Measurements from ENCODE around the gene LRRC10B.

Gene LRRC10B

DNA sequence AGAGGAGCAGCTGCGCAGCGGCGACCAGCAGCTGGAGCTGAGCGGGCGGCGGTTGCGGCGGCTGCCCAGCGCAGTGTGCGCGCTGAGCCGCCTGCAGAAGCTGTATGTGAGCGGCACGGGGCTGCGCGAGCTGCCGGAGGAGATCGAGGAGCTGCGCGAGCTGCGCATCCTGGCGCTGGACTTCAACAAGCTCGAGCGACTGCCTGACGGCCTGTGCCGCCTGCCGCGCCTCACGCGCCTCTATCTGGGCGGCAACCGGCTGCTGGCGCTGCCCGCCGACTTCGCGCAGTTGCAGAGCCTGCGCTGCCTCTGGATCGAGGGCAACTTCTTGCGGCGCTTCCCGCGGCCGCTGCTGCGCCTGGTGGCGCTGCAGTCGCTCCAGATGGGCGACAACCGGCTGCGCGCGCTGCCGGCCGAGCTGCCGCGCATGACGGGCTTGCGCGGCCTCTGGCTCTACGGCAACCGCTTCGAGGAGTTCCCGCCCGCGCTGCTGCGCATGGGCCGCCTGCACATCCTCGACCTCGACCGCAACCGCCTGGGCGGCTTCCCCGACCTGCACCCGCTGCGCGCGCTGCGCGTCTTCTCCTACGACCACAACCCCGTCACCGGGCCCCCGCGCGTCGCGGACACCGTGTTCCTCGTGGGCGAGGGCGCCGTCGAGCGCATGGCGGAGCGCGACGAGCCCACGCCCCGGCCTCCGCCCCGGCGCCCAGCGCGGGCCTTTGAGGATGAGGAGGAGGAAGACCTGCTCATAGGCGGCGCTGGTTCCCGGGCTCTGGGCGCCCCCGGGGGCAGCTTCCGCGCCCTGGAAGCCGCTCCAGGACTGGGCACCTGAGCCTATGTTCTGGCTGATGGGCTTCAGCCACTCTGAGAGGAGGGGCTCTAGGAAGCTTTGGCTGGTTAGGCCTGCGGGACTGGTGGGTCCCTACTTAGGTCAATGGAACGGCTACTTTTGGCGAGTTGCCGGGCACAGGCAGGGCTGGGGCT lies 787 bp downstream of the LRRC10B start:
- H3K79me2 ChIP-seq (ENCODE audit: low read length) = no peaks in the 10 kb centered on the region
- H3K27me3 ChIP-seq (ENCODE audit: low read depth, low read length) = no peaks in the 10 kb centered on the region
- TF ChIP-seq, protein P1, sequence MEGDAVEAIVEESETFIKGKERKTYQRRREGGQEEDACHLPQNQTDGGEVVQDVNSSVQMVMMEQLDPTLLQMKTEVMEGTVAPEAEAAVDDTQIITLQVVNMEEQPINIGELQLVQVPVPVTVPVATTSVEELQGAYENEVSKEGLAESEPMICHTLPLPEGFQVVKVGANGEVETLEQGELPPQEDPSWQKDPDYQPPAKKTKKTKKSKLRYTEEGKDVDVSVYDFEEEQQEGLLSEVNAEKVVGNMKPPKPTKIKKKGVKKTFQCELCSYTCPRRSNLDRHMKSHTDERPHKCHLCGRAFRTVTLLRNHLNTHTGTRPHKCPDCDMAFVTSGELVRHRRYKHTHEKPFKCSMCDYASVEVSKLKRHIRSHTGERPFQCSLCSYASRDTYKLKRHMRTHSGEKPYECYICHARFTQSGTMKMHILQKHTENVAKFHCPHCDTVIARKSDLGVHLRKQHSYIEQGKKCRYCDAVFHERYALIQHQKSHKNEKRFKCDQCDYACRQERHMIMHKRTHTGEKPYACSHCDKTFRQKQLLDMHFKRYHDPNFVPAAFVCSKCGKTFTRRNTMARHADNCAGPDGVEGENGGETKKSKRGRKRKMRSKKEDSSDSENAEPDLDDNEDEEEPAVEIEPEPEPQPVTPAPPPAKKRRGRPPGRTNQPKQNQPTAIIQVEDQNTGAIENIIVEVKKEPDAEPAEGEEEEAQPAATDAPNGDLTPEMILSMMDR (IDR thresholded peaks at IDR 0.05; ENCODE audit: low read depth, low read length) = no peak
- no peak for TF ChIP-seq EZH2phosphoT487 (IDR thresholded peaks at IDR 0.05; ENCODE audit: low read depth)
- H2AFZ ChIP-seq (ENCODE audit: low read depth, low read length) = no peak overlapping the region
- no peak overlapping the region for H3K4me2 ChIP-seq (ENCODE audit: low read length)
- H3K4me3 ChIP-seq (ENCODE audit: low read length) = no peak overlapping the region
- no peaks in the 10 kb centered on the region for H4K20me1 ChIP-seq (ENCODE audit: insufficient read depth, low read length)
- H3K9ac ChIP-seq (ENCODE audit: low read length) = no peak overlapping the region
- no peaks in the 10 kb centered on the region for H3K9me3 ChIP-seq (ENCODE audit: insufficient read depth, low read length)
- H3K27ac ChIP-seq (ENCODE audit: low read length) = no peak overlapping the region
- no peaks in the 10 kb centered on the region for H3K4me1 ChIP-seq (ENCODE audit: low read length)
- no peaks in the 10 kb centered on the region for H3K36me3 ChIP-seq (replicated peaks; ENCODE audit: low read depth, low read length)

DNA sequence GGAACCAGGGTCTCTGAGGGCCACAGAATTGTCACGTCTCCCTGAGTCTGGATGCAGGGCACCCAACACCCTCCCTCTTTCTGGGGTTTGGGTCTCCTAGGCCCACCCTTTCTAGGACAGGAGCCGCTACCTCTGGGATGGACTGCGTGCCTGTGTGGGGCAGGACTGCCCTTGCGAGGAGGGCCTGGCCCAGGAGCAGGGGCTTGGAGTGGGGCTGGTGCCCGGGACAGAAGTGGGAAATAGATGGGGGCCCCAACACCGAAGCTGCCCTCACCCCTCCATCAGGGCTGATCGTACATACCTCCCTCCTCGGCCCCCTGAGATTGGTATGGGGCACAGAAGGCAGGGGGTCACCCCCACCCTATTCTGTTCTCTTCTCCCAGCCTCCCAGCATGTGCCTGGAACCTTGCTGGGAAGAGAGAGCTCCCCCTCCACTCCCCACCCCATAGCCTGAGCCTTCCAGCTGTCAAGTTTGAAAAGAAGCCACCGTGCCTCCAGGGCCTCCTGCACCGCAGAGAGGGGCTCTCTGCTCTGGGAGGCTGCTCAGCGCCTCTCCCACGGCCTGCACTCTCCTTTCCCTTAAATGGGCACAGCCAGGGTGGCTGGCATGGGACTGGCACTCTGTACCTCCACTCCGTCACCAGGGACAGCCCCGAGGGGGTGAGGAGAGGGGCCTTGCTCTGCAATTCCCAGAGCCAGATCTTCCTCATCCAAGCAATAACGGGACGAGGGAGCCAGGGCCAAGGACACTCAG lies 1.8 kb downstream of the LRRC10B start:
- H3K79me2 ChIP-seq (ENCODE audit: low read length) = no peaks in the 10 kb centered on the region
- H3K36me3 ChIP-seq (replicated peaks; ENCODE audit: low read depth, low read length) = no peaks in the 10 kb centered on the region
- H2AFZ ChIP-seq (ENCODE audit: low read depth, low read length) = no peak overlapping the region
- no peaks in the 10 kb centered on the region for H3K9me3 ChIP-seq (ENCODE audit: insufficient read depth, low read length)
- TF ChIP-seq, protein P1 (IDR thresholded peaks at IDR 0.05; ENCODE audit: low read depth, low read length) = no peak
- no peak for TF ChIP-seq EZH2phosphoT487 (IDR thresholded peaks at IDR 0.05; ENCODE audit: low read depth)
- H3K9ac ChIP-seq (ENCODE audit: low read length) = no peak overlapping the region
- no peak overlapping the region for H3K4me3 ChIP-seq (ENCODE audit: low read length)
- no peak overlapping the region for H3K27ac ChIP-seq (ENCODE audit: low read length)
- H4K20me1 ChIP-seq (ENCODE audit: insufficient read depth, low read length) = no peaks in the 10 kb centered on the region
- no peak overlapping the region for H3K4me2 ChIP-seq (ENCODE audit: low read length)
- no peaks in the 10 kb centered on the region for H3K27me3 ChIP-seq (ENCODE audit: low read depth, low read length)
- H3K4me1 ChIP-seq (ENCODE audit: low read length) = no peaks in the 10 kb centered on the region

DNA sequence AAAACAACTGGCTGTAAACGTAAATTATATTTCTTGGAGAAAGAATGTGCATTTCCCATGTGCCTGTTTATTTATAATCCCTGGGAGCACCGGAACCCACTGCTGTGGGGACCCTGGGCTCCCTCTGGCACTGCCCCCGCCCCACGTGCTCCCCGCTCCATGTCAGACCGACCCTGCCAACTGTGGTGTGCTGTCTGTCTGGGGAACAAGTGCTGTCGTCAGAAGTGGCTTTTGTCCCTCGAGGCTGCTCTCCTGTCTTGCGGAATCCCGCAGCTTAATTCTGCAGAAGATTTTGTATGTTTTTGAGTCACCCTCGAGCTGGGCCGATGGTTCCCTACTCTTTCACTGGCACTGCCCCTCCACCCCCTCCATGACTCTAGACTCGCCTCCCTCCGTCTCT lies 2.4 kb downstream of the LRRC10B start:
- Histone ChIP-seq H3K79me2 (ENCODE audit: low read length) (no peaks in the 10 kb centered on the region), H3K4me3 (ENCODE audit: low read length) (no peak overlapping the region), H3K4me2 (ENCODE audit: low read length) (no peak overlapping the region), H3K9ac (ENCODE audit: low read length) (no peak overlapping the region), H4K20me1 (ENCODE audit: insufficient read depth, low read length) (no peaks in the 10 kb centered on the region), H3K27ac (ENCODE audit: low read length) (no peak overlapping the region), H3K27me3 (ENCODE audit: low read depth, low read length) (no peaks in the 10 kb centered on the region), H2AFZ (ENCODE audit: low read depth, low read length) (no peak overlapping the region), H3K36me3 (replicated peaks; ENCODE audit: low read depth, low read length) (no peaks in the 10 kb centered on the region), H3K4me1 (ENCODE audit: low read length) (no peaks in the 10 kb centered on the region), H3K9me3 (ENCODE audit: insufficient read depth, low read length) (no peaks in the 10 kb centered on the region)
- no peak for TF ChIP-seq EZH2phosphoT487 (IDR thresholded peaks at IDR 0.05; ENCODE audit: low read depth)
- TF ChIP-seq, protein P1 (IDR thresholded peaks at IDR 0.05; ENCODE audit: low read depth, low read length) = no peak

DNA sequence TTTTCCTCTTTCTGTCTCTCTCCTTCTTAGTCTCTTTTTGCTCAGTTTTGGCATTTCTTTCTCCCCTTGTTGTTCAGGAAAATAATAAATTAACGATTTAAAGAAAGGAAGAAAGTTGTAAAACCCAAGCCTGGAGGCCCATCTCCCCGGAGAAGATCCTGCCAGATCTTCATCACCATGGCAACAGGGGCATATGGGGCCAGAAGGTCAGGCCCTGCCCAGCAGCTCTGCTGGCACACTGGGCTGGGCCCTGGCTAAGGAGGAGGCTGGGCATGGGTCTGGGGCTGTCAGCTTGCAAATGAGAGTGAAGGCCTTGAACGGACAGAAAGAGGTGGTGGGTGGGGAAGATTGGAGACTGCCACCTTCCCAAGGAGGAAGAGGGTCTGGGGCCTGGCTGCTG lies 2.8 kb downstream of the LRRC10B start:
- no peak overlapping the region for H3K9ac ChIP-seq (ENCODE audit: low read length)
- no peaks in the 10 kb centered on the region for H4K20me1 ChIP-seq (ENCODE audit: insufficient read depth, low read length)
- no peaks in the 10 kb centered on the region for H3K9me3 ChIP-seq (ENCODE audit: insufficient read depth, low read length)
- H3K4me2 ChIP-seq (ENCODE audit: low read length) = no peak overlapping the region
- H3K27ac ChIP-seq (ENCODE audit: low read length) = no peak overlapping the region
- H2AFZ ChIP-seq (ENCODE audit: low read depth, low read length) = no peak overlapping the region
- H3K27me3 ChIP-seq (ENCODE audit: low read depth, low read length) = no peaks in the 10 kb centered on the region
- H3K4me1 ChIP-seq (ENCODE audit: low read length) = no peaks in the 10 kb centered on the region
- no peak for TF ChIP-seq EZH2phosphoT487 (IDR thresholded peaks at IDR 0.05; ENCODE audit: low read depth)
- TF ChIP-seq, protein P1 (IDR thresholded peaks at IDR 0.05; ENCODE audit: low read depth, low read length) = no peak
- H3K36me3 ChIP-seq (replicated peaks; ENCODE audit: low read depth, low read length) = no peaks in the 10 kb centered on the region
- no peak overlapping the region for H3K4me3 ChIP-seq (ENCODE audit: low read length)
- no peaks in the 10 kb centered on the region for H3K79me2 ChIP-seq (ENCODE audit: low read length)

All from OCI-LY3 (cell line).